H7 (cell line): Measurements from ENCODE around the gene NDUFS3. TPM values are rescaled to one million over a fixed set of nuclear protein-coding genes. Genes with fewer than 3 reads are reported as not detected.

Source experiments
- DNase-seq: peaks from one replicate; pipeline ENCODE4 v3.0.0; 2012
- H3K27me3 ChIP-seq: 2 replicates; pipeline ENCODE4 v1.6.0; 2011; ENCODE audit warnings: mild to moderate bottlenecking, low read length; ENCODE audit not compliant: control insufficient read depth, insufficient read depth
- H3K36me3 ChIP-seq: replicated peaks from 2 replicates; pipeline ENCODE4 v1.5.1; 2011; ENCODE audit warnings: low read length; ENCODE audit not compliant: control insufficient read depth, insufficient read depth
- H3K4me3 ChIP-seq: 2 replicates; pipeline ENCODE4 v1.5.1; 2011; ENCODE audit warnings: low read depth, mild to moderate bottlenecking, control low read depth, low read length, moderate library complexity; ENCODE audit not compliant: insufficient read depth
- total RNA-seq: library from RNA; depleted of rRNA; stranded (reverse); fragments of >200 nt; shearing (Covaris generic); gene quantifications from 2 replicates; pipeline ENCODE4 v1.2.3, GENCODE V29; 2014

NDUFS3 gene
- total RNA-seq, 1 experiment from 2014 or later = 101 TPM

DNA sequence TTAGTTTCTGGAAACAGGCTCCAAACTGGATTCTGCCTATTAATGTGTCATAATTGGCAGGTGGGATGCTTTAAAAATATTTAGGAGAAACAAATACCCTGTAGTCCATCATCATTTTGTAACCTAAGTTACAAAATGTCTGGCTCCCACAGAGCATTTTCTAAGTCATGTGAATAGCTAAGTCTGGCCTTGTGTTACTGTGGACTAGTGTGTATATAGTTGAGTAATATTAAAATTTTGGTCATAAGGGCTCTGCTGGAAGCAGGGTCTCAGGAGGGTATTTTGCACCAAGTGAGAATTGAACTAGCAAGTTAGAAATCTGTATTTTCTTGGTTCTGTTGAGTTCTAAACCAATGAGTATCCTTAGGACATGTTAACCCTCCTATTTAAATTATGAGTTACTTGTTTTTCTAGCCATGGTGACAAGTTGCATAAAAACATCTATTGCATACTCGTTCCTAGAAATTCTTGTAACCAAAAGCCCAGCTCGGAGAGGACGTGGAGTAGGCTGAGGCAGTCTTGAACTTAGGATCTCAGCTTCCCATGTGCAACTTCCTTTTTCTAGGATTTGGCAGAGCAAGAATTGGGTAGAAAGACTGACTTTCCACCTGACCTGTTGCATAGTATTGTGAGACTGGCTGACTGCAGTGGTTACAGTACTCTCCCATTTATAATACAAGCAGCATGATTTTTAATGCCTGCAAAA is 8.1 kb upstream of the NDUFS3 start:
- H3K36me3 ChIP-seq = peaks cover 19% of the 10 kb centered on the region
- DNase-seq = no peak
- H3K4me3 ChIP-seq = no peak overlapping the region
- H3K27me3 ChIP-seq = peaks cover under 1% of the 10 kb centered on the region; the same call in 1 of the 2 replicates

GRCh38 chr11:47571357-47571729 is 7.5 kb upstream of the NDUFS3 start:
- peaks cover 19% of the 10 kb centered on the region for H3K36me3 ChIP-seq
- H3K4me3 ChIP-seq = no peak overlapping the region
- DNase-seq = no peak
- no peaks in the 10 kb centered on the region for H3K27me3 ChIP-seq

DNA sequence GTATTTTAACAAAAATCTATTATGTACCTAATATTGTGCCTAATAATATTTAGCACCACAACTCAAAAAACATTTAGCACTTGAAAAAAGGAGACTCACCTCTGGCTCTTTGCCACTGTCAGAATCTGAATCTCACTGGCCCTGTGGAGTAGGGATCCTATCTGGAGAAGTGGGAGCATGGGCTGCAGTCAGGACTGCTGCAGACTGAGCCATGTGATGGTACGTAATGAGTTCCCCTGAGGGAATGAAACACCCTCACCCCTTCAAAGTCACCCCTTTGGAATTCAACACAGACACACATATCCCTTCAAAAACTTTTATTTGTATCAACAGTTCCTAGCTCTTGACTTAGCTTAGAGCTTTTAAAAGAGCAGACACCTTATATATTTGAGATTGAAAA is 7.0 kb upstream of the NDUFS3 start:
- no peak for DNase-seq
- H3K4me3 ChIP-seq = no peak overlapping the region
- no peaks in the 10 kb centered on the region for H3K27me3 ChIP-seq
- peaks cover 19% of the 10 kb centered on the region for H3K36me3 ChIP-seq

- peaks cover 22% of the 10 kb centered on the region for H3K36me3 ChIP-seq
- H3K27me3 ChIP-seq = no peaks in the 10 kb centered on the region
- no peak for DNase-seq
- H3K4me3 ChIP-seq = no peak overlapping the region
These were observed 6.1 kb upstream of the NDUFS3 start for GRCh38 chr11:47572715-47573255.

- Histone ChIP-seq H3K27me3 (no peaks in the 10 kb centered on the region), H3K36me3 (peaks cover 23% of the 10 kb centered on the region), H3K4me3 (no peak overlapping the region)
- no peak for DNase-seq
These were observed 5.6 kb upstream of the NDUFS3 start for GRCh38 chr11:47573321-47573720.

GRCh38 chr11:47577460-47578041 is 1.3 kb upstream of the NDUFS3 start:
- no peak overlapping the region for H3K4me3 ChIP-seq
- peak; percentile 13 for DNase-seq
- H3K36me3 ChIP-seq = peaks cover 36% of the 10 kb centered on the region
- H3K27me3 ChIP-seq = no peaks in the 10 kb centered on the region

DNA sequence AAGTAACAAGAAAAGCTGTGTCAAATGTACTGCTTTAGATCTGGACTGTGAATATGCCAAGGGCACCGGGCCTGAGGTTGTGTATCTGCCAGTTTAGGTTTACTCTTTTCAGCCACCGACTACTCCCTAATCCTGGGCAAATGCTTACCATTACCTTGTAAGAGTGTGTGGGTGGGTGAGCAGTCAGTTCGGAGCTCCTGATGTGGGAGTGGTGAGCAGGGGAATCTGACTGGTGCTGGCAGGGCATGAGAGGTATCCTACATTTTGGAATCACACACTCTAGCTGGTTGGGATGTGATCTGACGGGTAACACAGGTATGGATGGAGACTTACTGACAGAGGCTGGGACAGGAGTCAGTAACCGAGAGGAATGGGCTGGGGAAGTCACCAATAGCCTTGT is 5.0 kb downstream of the NDUFS3 start:
- Histone ChIP-seq H3K27me3 (no peaks in the 10 kb centered on the region), H3K4me3 (no peak overlapping the region), H3K36me3 (peaks cover 30% of the 10 kb centered on the region)
- DNase-seq = no peak

- Histone ChIP-seq H3K27me3 (no peaks in the 10 kb centered on the region), H3K36me3 (peaks cover 23% of the 10 kb centered on the region), H3K4me3 (no peak within 1 kb of the TSS)
- peak; percentile 54 for DNase-seq
These were observed 7.4 kb downstream of the NDUFS3 start, which contains the start of gene FAM180B for GRCh38 chr11:47586098-47586855. TSS of gene FAM180B (plus strand) at chr11:47586678. CDS start at chr11:47586769, 91 bp downstream.

DNA sequence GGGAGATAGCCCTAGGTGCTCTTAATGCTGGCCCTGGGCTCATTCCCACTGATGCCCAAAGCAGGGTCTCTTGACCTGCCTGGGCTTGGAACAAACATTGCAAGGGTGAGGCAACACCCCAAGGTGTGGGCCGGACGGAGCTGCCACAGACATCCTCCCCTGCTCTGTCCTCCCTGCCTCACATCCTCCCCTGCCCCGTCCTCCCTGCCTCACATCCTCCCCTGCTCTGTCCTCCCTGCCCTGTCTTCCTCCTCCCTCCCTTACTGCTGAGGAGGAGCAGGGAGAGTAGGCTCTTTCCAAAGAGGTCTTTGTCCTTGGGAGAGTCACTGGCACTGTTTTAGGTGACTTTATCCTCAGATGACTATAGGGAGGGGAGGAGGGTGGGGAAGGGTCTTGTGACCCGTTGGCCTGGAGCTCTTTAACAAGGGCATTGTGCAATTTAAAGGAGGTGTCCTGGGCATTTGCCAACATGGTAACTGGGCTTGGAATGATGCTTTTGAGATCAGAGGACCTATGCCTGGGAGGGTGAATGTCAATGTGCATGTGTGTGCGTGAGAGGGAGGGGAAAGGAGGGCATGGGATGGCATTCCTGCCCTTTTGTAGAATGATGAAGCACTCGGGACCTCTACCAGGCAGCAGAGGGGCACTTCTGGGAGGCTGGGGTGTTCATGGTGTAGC is 8.3 kb downstream of the NDUFS3 start:
- peak; percentile 40 for DNase-seq
- Histone ChIP-seq H3K27me3 (peaks cover 1% of the 10 kb centered on the region; the same call in 1 of the 2 replicates), H3K4me3 (no peak overlapping the region), H3K36me3 (peaks cover 14% of the 10 kb centered on the region)

- Histone ChIP-seq H3K36me3 (peaks cover 10% of the 10 kb centered on the region), H3K4me3 (no peak overlapping the region), H3K27me3 (peaks cover 8% of the 10 kb centered on the region)
- peak; percentile 63 for DNase-seq
These were observed 9.0 kb downstream of the NDUFS3 start for GRCh38 chr11:47587723-47588326.

DNA sequence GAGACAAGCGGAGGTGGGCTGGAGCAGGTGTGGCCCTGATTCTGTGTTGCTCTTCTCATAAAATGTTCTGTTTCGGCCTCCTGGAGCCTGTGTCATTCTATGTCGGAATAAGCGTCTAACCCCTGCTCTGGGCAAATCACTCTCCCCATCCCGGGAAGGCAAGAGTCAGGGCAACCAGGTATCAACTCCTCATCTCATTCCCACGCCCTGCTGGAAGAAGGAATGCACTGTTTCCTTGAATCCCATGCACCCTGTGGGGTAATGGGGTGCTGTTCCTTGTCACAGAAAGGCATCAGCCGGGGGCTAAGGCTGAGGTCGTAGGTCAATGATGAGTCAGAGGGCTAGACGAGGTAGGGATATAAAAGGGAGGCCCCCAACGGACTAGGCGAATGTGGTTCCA is 10.2 kb downstream of the NDUFS3 start:
- peak; percentile 50 for DNase-seq
- Histone ChIP-seq H3K27me3 (peaks cover 19% of the 10 kb centered on the region), H3K4me3 (no peak overlapping the region), H3K36me3 (peaks cover under 1% of the 10 kb centered on the region)

DNA sequence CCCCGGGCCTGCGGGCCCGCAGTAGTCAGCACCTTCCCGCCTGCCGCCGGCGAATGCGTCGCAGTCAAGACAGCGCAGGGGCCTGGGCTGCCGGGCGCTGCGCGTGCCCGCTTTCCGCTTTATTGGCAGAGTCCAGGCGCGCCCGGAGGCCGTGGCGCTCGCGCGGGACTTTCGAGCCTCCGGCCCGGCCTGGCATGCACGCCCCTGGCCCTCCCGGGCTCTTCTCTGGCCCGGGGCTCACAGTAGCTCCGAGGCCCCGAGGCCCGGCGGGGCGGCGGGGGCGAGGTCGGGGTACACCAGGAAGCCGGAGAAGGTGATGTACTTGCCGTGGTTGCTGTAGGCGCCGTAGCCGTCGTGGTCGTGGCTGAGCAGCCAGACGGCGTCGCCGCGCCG is 10.7 kb downstream of the NDUFS3 start:
- no peaks in the 10 kb centered on the region; the same call in 1 of the 2 replicates for H3K36me3 ChIP-seq
- H3K4me3 ChIP-seq = no peak overlapping the region; the same call in 1 of the 2 replicates
- H3K27me3 ChIP-seq = peaks cover 24% of the 10 kb centered on the region
- DNase-seq = peak; percentile 60

DNA sequence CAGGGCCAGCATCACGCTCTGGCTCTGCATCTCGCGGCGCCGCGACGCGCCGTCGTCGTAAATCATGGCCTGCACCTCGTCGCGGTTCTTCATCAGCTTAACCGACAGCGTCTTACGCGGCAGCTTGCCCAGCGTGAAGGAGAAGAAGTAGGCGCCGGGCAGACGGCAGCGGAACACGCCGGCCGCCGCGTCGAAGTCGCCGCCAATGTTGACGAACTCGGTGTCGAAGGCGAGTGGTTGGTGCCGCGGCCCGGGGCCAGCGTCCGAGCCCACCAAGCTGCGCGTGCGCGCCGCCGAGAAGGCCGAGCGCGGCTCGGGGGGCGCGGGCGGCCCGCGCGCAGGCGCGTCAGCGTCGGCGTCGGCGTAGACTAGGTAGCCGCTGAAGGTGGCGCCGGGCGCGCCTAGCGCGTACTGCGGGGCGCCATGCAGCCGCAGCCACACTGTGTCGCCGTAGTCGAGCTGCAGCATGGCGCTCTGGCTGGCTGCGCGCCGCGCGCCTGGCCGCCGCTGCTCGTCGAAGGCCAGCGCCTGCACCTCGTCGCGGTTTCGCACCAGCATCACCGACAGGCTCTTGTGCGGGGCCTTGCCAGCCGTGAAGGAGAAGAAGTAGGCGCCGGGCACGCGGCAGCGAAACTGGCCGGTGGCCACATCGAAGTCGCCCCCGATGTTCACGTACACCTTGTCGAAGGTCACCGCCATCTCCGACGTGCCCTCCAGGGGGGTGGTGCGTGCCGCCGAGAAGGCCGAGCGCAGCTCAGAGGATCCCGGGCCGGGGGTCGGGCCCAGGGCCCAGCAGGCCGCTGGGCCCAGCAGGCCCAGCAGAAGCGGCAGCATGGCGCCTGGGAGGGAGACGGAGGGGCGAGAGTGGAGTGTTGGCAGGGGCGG is 11.3 kb downstream of the NDUFS3 start:
- peak; percentile 73 for DNase-seq
- Histone ChIP-seq H3K4me3 (peak overlapping the region; percentile 8; the same call in 1 of the 2 replicates), H3K36me3 (no peaks in the 10 kb centered on the region), H3K27me3 (peaks cover 30% of the 10 kb centered on the region)
